Activated naive CD4-positive, alpha-beta T cell treated with anti-CD3 and anti-CD28 coated beads, Interleukin-2, amount 50 U/mL, for 16 hours (primary cell): Measurements from ENCODE around the gene SAPCD2.
"Not testable (repeated sequence)": the region's sequence is repeated elsewhere in the genome, so short reads cannot be mapped to it uniquely, and the experiment has no call there.

Experiments
- DNase-seq: peaks from one replicate; pipeline ENCODE4 v3.0.0-alpha.2; 2020

SAPCD2 gene, protein sequence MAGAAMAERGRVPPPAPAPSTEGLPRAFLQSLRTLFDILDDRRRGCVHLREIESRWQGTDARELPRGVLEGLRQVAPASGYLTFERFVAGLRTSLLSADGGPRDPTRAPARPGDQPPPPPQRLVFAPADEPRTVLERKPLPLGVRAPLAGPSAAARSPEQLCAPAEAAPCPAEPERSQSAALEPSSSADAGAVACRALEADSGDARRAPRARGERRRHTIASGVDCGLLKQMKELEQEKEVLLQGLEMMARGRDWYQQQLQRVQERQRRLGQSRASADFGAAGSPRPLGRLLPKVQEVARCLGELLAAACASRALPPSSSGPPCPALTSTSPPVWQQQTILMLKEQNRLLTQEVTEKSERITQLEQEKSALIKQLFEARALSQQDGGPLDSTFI

DNA sequence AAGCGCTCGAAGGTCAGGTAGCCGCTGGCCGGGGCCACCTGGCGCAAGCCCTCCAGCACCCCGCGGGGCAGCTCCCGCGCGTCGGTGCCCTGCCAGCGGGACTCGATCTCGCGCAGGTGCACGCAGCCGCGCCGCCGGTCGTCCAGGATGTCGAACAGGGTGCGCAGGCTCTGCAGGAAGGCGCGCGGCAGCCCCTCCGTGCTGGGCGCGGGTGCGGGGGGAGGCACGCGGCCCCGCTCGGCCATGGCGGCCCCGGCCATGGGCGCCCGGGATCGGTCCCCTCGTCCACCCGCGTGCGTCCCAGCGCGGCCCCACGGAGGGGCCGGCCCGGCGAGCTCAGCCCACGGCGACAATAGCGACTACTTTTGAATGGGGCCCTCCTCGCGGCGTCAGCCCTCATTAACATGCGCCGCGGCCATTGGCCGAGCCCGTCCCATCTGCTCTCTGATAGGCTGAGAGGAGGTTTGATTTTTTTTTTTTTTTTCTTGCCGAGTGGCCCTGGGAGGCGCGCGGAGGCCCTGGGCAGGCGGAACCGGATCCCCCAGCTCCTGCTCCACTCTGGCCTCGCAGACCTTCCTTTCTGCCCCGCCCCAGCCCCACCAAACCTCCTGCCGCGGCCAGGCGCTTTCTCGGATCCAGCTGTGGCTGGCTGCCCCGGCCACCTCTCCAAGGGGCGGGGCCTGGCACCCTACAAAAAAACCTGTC lies at the start of gene SAPCD2:
Gene SAPCD2, minus strand, starts transcription at position 357 of the 705 bp plus-strand sequence. Its CDS starts 97 bp downstream, at position 260.
- peak; percentile 85 for DNase-seq

DNA sequence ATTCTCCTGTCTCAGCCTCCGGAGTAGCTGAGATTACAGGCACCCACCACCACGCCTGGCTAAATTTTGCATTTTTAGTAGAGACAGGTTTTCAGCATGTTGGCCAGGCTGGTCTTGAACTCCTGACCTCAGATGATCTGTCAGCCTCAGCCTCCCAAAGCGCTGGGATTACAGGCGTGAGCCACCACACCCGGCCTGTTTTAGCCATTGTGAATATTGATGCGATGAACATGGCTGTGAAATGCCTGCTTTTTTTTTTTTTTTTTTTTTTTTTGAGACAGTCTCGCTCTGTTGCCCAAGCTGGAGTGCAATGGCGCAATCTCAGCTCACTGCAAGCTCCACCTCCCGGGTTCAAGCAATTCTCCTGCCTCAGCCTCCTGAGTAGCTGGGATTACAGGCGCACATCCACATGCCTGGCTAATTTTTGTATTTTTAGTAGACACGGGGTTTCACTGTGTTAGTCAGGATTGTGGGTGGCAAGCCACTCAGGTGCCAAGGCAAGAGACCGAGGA lies 47.8 kb upstream of the SAPCD2 start:
- not testable (repeated sequence) for DNase-seq

DNA sequence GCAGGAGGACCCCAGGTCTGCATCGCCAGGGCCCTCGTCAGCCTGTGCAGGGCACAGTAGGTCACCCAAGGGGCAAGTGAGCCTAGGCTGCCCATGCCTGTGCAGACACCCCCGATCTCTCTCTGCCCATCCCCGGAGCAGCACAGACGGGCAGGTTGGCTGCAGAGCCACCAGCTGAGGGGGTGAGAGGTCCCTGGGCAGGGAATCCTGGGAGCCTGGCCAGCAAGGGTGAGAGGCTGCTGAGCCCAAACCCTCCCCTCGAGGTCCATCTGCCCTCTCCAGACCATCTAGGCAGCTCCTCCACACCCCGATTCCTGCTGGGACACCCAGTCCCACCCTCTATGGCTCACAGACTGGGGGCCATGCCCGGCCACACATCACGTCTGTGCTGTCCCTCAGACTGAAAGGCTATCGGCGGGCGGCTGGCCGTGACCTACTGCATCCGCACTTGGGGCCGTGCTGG lies 46.9 kb upstream of the SAPCD2 start:
- DNase-seq, result no peak

DNA sequence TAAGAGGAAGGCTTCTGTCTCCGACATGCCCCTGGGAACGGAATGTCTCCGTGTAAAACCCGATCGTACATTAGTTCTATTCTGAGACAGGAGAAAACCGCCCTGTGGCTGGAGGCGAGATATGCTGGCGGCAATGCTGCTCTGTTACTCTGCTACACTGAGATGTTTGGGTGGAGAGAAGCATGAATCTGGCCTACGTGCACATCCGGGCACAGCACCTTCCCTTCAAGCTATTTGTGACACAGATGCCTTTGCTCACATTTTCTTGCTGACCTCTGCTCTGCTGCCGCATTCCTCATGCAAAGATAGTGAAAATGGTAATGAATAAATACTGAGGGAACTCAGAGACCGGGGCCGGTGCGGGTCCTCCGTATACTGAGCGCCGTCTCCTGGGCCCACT lies 46.4 kb upstream of the SAPCD2 start:
- DNase-seq, result no peak

DNA sequence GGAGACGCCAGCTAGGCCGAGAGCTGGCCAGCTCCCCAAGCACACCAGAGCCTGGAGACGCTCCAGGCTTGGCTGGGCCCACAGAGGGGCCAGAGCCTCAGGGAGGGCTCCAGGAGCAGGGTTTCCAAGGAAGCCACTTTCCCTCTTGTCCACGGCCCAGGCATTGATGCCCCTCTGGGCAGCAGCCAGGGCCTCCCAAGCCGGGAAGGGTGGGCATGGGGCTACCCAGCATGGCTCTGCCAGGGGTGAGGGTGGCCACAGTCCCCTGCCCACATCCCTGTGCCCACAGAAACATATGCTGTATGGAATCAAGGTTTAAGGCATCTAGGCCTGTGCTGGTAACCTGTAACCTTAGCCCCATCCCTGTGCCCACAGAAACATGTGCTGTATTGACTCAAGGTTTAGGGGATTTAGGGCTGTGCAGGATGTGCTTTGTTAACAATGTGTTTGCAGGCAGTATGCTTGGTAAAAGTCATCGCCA lies 45.7 kb upstream of the SAPCD2 start:
- no peak for DNase-seq

DNA sequence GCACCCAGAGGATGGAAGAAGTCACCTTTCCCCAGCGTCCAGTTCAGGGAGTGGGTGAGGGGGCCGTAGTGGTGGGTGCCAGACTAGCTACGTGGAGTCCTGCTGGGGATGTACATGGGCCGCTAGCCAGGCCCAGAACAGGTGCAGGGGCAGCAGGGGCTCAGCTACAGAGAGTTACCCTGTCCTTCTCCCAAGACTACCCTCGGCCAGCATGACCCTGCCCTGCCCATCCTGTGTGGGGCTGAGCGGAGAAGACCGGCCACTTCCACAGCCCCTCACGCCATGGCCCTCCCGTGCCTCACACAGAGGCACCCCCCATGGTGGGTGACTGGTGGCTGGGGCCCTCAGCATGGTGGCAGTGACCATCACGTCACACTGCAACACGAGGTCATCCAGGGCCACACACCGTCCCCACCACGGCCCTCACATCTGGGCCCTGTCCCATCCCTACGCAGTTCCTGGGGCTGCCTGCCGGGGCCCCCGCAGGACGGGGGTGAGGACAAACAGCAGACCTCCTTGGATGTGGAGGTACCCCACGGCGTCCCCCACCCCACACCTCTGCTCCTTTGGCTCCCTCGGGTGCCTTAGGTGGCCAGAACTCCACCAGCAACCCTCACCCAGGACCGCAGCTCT lies 45.2 kb upstream of the SAPCD2 start:
- no peak for DNase-seq

DNA sequence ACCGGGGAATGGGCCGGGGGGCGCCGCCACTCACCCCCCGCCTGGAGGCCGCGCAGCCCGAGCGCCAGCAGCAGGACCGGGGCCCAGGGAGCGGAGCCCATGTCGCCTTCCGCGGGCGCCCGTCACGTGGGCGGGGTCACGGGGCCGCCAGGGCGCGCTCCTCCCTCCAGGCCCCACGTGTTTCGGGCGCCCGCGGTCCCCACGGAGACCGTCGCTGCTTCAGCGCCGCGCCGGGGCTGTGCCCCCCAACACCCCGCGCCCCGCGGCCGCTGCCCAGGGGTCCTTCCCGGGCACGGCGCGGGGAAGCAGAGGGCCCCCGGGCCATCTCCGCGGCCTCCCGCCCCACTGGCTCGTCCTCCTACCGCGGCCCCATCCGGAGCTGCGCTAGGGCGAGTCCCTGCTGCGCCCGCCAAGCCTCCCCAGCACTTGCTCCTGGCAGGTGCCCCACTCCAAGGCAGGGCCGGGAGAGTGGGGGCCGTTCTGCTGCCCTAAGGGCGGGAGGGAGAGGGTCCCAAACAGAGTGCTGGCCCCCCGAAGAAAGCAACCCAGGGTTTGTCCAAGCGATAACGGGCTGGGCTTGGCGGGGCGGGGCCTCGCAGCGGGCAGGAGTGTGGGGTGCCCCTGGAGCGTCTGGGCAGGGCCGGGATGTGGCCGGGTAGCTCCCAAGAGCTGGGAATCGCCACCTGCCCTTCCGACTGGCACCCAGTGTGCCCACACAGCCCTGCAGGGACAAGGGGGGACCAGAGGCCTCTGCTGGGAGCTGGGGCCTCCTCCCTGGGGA lies 44.4 kb upstream of the SAPCD2 start, which contains the start of gene DPP7:
Gene DPP7, minus strand, starts transcription at position 121 of the 781 bp plus-strand sequence. Its CDS starts 20 bp downstream, at position 101.
- peak; percentile 83 for DNase-seq

DNA sequence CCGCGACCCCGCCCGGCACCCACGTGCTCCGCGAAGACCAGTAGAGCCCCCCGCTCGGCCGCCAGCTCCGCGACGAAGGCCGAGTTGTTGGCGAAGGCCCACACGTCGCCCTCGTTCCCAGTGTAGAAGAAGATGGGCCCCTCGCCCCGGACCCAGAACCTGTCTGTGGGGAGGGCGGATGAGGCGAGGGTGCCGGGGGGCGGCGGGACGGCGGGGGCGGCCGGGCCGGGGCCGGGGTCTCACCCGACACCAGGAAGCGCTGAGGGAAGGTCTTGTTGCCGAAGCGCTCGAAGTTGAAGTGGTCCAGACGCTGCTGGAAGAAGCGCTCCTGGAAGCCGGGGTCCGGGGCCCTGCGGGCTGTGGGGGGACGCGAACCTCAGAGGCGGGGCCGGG lies 43.9 kb upstream of the SAPCD2 start:
- DNase-seq, result no peak

DNA sequence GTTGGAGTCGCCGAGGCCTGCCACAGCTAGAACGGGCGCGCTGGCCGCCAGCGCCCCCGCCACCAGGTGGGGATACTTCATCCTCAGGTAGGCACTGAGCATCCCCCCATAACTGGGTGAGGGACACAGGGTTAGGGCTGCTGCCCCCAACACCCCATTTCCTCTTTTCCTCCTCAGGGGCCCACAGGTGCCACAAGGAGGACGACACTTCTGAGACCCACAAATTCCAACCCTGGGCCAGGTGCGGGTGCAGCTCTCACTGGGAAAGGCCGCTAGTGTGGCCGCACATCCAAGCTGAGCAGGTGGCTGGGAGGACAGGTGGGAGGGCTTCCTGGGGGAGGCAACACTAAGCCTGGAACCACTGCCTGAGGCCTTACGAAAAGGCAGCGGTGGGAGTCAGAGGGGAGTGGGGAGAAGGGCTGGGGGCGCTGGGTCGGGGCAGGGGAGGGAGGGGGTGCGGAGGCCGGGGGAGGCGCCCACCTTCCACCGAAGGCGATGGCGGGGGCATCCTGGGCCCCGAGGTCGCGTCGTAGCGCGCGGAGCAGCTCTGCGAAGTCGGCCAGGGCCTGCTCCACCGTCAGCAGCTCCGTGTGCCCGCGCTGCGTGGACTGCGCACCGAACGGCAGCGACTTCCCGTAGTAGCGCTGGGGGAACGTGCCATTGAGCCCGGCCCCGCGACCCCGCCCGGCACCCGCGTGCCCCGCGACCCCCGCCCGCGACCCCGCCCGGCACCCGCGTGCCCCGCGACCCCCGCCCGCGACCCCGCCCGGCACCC lies 43.2 kb upstream of the SAPCD2 start:
- DNase-seq, result peak; percentile 45

DNA sequence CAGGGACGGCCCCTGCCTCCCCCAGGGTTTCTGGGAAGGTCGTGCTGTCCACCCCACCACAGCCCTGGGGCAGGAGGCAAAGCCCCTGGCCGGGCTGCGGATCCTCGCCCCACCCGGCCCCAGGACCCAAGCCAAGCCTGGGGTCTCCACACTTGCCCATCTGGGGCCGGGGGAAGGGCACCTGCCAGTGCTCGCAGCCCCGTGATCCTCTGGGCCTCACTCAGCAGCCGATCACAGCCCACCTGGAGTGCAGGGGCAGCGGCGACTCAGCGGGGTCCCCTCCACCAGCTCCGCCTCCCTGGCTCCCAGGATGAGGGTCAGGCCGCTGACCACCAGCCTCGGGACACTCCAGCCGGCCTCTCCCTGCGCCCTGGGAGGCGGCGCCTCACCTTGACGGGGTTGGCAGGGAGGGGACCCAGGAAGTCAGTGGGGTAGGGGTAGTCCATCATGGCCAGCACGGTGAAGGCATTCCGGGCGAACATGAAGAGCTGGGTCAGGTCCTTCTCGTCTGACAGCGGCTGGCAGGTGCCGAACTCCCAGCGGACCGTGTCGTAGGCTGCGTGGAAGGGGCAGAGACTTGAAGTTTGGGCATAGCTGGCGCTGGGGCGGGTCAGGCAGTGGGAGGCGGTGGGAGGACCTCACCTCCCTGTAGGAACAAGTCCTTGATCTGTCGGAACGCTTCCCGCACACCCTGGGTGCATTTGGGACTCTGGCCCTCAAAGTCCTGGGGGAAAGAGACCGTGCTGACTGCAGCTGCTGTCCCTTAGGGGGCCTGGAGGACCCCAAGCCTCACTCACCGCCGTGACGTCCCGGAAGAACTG lies 42.4 kb upstream of the SAPCD2 start:
- DNase-seq, result no peak

DNA sequence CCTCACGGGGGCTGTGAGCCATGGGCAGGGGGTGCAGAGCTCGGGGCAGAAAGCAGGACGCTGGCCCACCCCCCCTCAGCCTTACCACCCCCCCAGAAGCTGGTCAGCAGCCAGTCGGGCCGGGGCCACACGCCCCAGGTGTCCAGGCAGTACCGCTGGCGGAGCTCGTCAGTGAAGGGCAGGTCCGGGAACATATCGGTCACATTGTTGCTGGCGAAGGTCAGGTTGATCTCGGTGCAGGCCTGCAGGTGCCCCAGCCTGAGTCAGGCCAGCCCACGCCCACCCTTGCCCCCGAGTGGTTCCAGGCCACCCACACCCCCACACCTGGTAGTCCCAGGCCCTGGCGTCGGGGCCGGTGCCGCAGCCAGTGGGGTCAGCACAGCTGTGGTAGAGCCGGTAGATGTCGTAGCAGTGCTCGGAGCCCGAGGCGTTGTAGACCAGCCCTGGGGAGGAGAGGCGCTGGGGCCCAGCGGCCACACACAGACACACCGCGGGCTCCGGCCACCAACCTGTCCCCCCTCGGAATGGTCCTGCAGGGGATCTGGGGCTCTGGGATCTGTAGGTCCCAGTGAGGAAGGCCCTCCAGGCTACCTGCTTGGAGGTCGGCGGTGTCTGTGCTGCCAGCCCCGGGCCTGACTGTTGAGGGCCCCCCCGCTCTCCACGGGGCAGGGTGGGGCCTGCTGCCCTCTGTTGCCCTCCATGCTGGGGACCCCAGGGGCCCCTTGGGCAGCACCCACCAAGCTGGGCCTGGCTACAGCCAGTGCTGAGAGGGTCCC lies 41.6 kb upstream of the SAPCD2 start:
- DNase-seq, result no peak

DNA sequence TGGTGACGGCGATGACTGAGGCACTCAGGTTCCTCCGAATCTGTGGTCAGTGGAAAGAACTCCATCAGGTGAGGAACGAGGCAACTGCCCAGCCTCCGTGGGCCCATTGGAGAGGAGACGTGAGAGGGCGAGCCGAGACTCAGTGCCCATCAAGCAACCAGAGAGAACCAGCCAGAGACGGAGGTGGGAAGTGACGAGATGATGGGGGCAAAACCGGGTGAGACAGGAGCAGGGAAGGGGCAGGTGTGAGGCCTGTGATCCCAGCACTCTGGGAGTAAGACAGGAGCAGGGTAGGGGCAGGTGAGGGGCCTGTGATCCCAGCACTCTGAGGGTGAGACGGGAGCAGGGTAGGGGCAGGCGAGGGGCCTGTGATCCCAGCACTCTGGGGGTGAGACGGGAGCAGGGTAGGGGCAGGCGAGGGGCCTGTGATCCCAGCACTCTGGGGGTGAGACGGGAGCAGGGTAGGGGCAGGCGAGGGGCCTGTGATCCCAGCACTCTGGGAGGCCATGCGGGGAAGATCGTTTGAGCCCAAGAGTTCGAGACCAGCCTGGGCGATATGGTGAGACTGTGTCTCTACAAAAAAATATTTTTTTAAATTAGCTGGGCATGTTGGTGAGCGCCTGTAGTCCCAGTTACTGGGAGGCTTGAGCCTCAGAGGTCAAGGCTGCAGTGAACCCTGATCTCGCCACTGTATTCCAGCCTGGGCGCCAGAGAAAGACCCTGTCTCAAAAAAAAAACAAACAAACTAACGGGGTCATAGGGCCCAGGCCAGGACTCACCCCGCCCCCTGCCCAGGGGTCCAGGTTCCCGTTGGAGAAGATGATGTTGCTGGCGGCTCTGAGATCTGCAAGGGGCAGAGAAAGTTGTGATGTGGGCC lies 40.8 kb upstream of the SAPCD2 start:
- DNase-seq, result no peak

DNA sequence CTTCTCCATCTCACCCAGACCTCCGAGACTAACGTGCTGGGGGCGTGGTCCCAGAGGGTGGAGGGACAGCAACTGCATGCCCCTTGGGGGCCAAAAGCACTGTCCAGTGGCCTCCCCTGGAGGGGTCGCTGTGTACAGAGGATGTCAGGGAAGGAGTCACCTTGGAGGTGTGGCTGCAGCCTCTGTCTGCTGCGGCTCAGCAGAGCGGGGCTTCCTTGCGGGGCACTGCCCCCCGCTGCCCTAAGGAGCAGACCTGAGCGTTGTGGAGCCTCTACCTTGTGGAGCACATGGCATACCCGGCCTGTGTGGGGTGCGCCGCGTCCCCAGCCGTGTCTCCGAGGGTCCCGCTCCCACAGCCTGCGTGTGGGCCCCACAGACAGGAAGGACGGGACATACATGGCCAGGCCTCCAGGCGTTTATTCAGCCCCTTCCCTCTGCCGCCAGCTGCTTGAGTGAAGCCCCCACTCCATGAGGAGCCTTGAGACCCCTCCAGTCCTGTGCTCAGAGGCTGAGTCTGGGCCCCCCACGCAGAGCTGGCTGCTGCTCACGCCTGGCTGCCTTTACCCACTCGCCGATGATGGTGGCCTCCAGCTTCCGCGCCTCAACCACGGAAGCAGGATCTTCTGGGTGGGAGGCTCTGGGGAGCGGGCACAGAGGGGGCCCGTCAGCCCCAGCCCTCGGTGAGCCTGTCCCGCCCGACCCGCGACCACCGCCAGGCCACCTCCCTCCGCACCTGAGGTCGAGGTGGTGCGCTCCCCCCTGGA lies 40.0 kb upstream of the SAPCD2 start:
- no peak for DNase-seq

DNA sequence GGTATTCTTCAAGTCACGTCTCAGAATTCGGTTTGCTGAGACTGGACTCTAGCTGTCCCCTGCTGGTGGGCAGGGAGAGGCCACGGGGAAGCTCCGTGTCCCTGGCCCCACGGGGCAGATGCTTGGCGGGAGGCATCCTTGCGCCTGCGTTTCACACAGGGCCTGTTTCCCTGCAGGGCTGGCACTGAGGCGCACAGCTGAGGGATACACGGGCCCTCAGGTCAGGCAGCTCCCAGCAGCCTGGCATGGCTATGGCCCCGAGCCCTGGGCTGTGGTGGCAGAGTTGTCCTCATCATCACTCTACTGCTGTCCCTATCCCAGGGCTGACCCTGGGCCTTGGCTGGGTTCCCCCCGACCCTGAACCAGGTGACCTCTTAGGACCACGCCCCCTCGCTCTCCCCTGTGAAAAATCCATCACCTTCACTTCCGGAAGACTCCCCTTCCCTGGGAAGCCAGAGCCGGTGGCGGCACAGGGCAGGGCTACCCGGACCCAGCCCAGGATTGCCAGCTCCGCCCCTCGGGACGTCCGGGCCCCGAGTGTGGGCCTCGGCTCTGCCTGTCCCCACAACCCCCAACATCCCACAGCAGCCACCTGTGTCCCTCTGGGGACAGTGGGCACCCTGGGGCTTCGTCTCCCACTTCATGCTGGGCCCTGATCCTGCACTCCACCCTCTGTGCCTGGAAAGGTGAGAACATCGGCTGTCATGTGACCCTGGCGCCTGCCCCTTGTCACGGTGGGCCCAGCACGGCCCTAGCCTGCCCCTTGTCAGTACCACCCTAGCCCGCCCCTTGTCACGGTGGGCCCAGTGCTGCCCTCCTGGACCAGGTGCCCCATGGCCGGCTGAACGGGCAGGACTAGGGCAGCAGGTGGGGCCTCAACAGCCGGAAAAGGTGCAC lies 39.1 kb upstream of the SAPCD2 start:
- no peak for DNase-seq

DNA sequence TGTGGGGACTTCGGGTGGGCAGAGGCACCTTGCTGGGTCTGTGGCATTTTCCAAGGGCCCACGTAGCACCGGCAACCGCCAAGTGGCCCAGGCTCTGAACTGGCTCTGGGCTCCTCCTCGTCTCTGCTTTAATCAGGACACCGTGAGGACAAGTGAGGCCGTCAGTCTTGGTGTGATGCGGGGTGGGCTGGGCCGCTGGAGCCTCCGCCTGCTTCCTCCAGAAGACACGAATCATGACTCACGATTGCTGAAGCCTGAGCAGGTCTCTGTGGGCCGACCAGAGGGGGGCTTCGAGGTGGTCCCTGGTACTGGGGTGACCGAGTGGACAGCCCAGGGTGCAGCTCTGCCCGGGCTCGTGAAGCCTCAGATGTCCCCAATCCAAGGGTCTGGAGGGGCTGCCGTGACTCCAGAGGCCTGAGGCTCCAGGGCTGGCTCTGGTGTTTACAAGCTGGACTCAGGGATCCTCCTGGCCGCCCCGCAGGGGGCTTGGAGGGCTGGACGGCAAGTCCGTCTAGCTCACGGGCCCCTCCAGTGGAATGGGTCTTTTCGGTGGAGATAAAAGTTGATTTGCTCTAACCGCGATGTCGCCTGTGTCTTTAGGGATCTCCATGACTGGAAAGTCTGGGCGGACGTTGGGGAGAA lies 38.4 kb upstream of the SAPCD2 start:
- no peak for DNase-seq

DNA sequence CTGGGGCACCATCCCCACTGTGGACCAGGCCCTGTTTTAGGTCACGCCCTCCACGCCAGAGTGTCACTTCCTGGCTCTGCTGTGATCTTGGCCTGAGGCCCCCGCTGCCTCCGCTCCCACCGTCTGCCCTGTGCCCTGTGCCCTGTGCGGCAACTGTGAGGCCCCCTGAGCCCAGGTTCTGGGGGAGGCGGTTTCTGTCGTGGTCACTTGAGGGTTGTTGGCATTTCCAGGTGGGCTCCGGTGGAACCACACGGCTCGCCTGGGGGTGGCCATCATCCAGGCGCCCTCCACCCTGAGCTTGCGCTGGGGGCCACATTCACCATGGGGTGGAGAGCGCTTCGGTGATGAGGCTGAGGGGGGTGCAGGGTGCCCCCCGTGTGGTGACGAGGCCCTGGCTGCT lies 37.6 kb upstream of the SAPCD2 start:
- DNase-seq, result no peak
